Stimulated activated naive CD8-positive, alpha-beta T cell treated with anti-CD3 and anti-CD28 coated beads, Interleukin-15, Interleukin-2, amounts not matched to agents 100 ng/mL and 50 ng/mL, for 24 hours (primary cell): Measurements from ENCODE around the gene DCC.
"Not testable (repeated sequence)": the region's sequence is repeated elsewhere in the genome, so short reads cannot be mapped to it uniquely, and the experiment has no call there.

Source experiments
- H3K27ac Mint-ChIP-seq: one replicate; pipeline ENCODE4 v1.8.0; 2021; ENCODE audit warnings: mild to moderate bottlenecking, mixed read lengths
- H3K27me3 Mint-ChIP-seq: one replicate; pipeline ENCODE4 v1.8.0; 2021; ENCODE audit warnings: mixed read lengths
- H3K36me3 Mint-ChIP-seq: one replicate; pipeline ENCODE4 v1.8.0; 2021; ENCODE audit warnings: low read depth, mixed read lengths
- H3K4me1 Mint-ChIP-seq: one replicate; pipeline ENCODE4 v1.8.0; 2021; ENCODE audit warnings: low read depth, mixed read lengths
- H3K4me3 Mint-ChIP-seq: one replicate; pipeline ENCODE4 v1.8.0; 2021; ENCODE audit warnings: mild to moderate bottlenecking, mixed read lengths
- H3K9me3 Mint-ChIP-seq: one replicate; pipeline ENCODE4 v1.8.0; 2021; ENCODE audit warnings: mixed read lengths

Gene DCC

DNA sequence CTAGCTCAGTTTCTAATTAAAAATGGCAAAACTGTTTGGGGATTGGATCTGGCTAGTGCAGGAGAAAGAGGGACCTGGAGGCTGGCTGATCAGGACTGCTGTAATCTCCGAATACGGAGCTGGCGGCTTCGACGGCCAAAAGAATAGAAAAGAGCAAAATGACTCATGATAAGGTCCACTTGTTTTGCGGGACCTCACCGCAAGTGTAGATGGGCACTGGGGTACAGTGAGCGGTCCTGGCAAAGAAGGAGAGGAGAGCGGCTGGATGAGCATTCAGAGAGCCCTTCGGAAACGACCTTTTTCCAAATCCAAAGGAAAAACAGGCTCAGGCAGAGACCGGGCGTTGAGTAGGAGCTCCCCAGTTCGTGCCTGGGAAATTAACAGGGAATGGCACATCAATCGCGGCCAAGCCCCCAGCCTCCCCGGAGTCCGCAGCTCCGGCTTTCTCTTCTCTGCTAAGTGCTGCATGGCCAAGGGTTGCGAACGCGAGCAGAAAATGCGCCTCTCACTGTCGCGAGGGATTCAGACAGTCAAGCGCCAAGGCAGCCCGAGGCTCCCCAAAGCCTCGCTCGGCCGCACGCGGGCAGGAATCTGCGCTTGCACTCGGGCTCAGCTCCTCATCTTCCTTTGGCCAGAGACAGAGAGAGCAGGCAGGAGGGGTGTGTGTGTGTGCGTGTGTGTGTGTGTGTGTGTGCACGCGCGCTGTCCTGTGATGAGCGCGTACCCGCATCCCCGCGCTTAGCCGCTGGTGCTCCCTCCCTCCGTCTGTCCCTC, 1.8 kb downstream of the DCC start:
- Mint-ChIP-seq H3K4me3 (no peak overlapping the region), H3K27ac (no peak overlapping the region), H3K9me3 (no peaks in the 10 kb centered on the region), H3K27me3 (no peaks in the 10 kb centered on the region), H3K4me1 (no peaks in the 10 kb centered on the region), H3K36me3 (no peaks in the 10 kb centered on the region)

DNA sequence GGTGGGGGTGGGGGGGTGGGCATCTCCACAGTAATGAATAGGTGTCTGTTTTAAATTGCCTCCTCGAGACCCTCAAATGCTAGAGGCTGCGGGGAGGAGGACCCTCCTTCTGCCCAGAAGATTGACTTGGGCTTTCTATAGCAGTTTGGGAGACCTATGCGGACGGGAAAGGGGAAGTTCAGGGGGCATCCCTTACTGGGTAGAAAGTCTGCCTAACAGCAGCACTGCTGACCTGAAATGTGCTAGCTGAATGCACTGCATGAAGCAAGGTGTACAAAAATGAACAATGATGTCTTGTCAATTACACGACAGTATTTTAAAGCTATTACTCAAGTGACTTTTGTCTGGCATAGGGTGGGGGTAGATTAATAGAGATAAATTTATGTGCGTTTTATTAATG, 2.5 kb downstream of the DCC start:
- Mint-ChIP-seq H3K27ac (no peak overlapping the region), H3K4me3 (no peak overlapping the region), H3K4me1 (no peaks in the 10 kb centered on the region), H3K27me3 (no peaks in the 10 kb centered on the region), H3K36me3 (no peaks in the 10 kb centered on the region), H3K9me3 (no peaks in the 10 kb centered on the region)

DNA sequence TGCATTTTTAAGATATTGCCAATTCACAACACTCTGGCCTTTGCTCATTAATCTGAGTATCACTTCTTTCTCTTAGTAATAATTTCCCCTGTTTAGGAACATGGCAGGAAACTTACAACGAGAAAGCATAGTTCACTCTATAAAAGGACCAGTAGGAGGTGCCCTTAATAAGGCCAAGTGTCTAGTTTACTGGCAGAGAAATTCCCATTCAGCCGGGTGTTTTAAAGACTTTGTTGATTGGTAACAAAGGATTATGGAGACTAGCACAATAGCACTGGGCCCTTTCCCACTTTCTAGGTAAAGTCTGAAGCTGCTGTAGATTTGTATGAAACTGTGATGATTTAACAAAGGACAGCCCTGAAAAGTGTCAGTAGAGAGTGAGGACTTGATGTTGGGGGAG, 3.1 kb downstream of the DCC start:
- H3K36me3 Mint-ChIP-seq: no peaks in the 10 kb centered on the region
- H3K4me1 Mint-ChIP-seq: no peaks in the 10 kb centered on the region
- H3K27ac Mint-ChIP-seq: no peak overlapping the region
- H3K4me3 Mint-ChIP-seq: no peak overlapping the region
- no peaks in the 10 kb centered on the region for H3K9me3 Mint-ChIP-seq
- H3K27me3 Mint-ChIP-seq: no peaks in the 10 kb centered on the region

DNA sequence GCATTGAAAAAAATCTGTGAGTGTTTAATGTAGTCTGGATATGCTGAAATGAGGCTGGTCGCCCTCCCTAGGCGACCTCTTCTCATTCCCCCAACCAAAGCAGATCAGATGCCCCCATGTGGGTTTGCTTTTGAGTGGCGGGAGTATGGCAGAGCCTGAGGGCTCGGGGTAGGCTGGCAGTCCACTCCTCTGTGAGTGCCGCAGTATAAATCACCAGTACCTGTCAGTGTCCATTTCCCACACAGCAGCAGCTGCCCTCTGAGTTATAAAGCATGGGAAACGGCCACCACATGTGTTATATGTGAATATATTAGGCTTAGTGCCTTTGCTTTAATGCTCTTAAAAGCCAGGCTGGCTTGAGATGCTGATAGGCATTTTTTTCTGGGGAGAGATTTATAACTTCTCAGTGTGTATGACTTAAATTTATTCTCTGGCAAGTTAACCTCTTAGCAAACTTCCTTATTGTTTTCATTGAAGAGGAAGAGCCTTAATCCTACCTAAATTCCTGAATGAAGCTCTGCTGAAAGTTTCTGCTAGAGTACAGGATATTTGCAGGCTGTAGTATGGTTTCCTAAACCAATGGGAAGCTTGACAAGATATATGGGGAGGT, 3.8 kb downstream of the DCC start:
- Mint-ChIP-seq H3K9me3 (no peaks in the 10 kb centered on the region), H3K36me3 (no peaks in the 10 kb centered on the region), H3K4me1 (no peaks in the 10 kb centered on the region), H3K27me3 (no peaks in the 10 kb centered on the region), H3K27ac (no peak overlapping the region), H3K4me3 (no peak overlapping the region)

DNA sequence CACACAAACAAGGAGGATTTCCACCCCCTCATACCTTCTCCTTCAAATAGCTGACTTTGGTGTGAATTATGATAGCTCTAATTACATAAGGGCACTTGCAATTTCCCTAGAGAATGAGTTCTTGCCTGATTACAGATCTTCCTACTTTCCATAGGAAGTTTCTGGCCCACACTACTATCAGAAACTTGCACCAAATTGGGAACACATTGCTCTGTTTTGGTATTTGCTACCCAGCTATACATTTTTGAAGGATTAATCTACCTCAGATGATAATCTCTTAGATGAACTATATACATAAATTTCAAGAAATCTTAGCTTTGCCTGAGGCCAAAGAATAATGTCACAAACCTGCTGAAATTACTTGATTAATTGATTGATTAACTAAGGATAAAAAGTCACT, 4.9 kb downstream of the DCC start:
- Mint-ChIP-seq H3K4me1 (no peaks in the 10 kb centered on the region), H3K27ac (no peak overlapping the region), H3K9me3 (no peaks in the 10 kb centered on the region), H3K36me3 (no peaks in the 10 kb centered on the region), H3K27me3 (no peaks in the 10 kb centered on the region), H3K4me3 (no peak overlapping the region)

DNA sequence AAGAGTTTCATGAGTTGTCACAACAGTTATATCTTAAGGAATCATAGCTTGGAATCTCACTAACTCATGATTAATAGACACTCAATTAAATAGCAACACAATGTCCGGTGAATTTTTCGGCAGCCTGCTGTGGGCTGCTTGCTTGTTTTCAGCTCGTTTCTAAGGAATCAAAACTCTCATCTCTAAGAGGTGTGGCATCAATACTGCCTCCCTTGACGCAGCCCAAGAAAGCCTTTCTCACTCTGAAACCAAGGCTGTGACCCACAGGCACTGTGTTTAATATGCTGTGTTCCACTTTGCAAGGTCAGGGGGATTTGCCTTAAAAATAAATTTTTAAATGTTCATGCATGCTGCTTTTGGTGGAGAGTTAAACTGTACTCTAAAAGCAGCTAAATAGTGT, 5.4 kb downstream of the DCC start:
- Mint-ChIP-seq H3K4me1 (no peaks in the 10 kb centered on the region), H3K9me3 (no peaks in the 10 kb centered on the region), H3K4me3 (no peak overlapping the region), H3K27ac (no peak overlapping the region), H3K36me3 (no peaks in the 10 kb centered on the region), H3K27me3 (no peaks in the 10 kb centered on the region)

DNA sequence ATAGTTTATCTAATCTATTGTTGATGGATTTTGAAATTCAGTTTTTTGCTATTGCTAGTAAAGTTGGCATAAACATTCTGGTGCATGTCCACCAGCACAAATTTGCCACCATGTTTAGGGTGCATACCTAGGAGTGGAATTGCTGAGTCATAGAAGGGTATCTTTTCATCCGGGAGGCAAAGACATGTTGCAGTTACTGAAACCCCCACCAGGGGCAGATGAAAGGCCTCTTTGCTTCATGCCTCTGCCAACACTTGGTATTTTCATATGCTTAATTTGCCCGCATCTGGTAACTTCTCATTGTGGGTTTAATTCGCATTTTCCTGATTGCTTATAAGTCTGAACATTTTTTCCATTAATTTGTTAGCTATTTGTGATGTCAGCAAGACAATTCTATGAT, 8.2 kb downstream of the DCC start:
- no peaks in the 10 kb centered on the region for H3K4me1 Mint-ChIP-seq
- H3K27me3 Mint-ChIP-seq: no peaks in the 10 kb centered on the region
- no peaks in the 10 kb centered on the region for H3K9me3 Mint-ChIP-seq
- no peak overlapping the region for H3K27ac Mint-ChIP-seq
- no peak overlapping the region for H3K4me3 Mint-ChIP-seq
- no peaks in the 10 kb centered on the region for H3K36me3 Mint-ChIP-seq

DNA sequence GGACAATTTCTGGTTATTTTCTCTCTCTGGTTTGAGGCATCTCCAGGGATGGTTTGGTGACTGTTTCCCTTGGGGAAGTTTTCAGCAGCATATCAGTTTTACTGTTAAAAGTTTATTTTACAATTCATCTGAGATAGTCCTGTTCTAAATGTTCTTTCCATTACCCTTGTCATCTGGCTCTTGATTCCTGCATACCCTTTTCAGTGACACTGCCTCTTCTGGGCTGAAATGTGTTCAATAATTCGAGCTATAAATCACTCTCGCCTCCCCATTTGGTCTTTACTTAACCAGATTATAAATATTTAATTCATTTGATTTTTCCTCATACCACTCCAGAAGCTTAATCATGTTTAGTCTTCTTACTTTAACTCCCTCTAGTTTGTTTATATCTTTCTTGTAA, 9.5 kb downstream of the DCC start:
- no peaks in the 10 kb centered on the region for H3K4me1 Mint-ChIP-seq
- no peak overlapping the region for H3K27ac Mint-ChIP-seq
- H3K36me3 Mint-ChIP-seq: no peaks in the 10 kb centered on the region
- no peaks in the 10 kb centered on the region for H3K27me3 Mint-ChIP-seq
- no peaks in the 10 kb centered on the region for H3K9me3 Mint-ChIP-seq
- H3K4me3 Mint-ChIP-seq: no peak overlapping the region

DNA sequence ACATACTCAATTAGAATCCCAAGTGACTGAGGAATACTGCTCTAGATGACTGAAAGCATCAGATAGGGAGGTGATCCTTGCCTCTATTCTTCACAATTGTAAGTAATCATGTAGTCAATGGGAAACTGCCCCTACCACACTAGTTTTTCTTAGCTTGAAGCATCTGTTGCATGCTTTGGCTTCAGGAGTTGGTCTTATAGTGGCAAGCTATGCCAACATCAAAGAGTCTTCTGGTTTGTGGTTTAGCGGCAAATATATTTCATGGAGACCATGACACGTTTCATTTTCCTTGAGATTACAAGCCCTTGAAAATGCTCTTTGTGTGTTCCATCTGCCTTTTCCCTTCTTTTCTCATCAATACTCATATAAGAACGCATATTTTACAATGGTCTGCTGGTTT, 12.9 kb downstream of the DCC start:
- Mint-ChIP-seq H3K9me3 (peaks cover 1% of the 10 kb centered on the region), H3K4me3 (no peak overlapping the region), H3K36me3 (no peaks in the 10 kb centered on the region), H3K27me3 (no peaks in the 10 kb centered on the region), H3K27ac (no peak overlapping the region), H3K4me1 (no peaks in the 10 kb centered on the region)

DNA sequence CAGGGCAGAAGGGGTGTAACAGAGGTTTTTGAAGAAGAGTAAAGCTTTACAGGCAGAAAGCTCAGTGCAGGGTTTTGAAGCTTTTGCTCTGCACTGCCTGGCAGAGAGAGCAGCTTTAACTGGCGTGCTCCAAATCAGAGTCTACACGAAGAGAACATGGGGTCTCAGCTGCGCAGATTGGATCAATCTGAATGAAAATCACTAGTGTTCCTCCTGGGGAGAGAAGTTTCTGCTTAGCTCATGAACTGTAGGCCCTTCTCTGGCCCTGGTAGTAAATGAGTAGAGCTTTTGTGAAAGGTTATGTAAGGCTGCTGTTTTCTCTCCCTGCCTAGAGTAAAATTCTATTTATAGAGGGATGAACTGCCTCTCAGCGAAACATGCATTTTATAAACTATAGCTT, 13.6 kb downstream of the DCC start:
- H3K4me3 Mint-ChIP-seq: no peak overlapping the region
- peaks cover 7% of the 10 kb centered on the region for H3K9me3 Mint-ChIP-seq
- H3K27ac Mint-ChIP-seq: no peak overlapping the region
- H3K36me3 Mint-ChIP-seq: no peaks in the 10 kb centered on the region
- no peaks in the 10 kb centered on the region for H3K4me1 Mint-ChIP-seq
- no peaks in the 10 kb centered on the region for H3K27me3 Mint-ChIP-seq

DNA sequence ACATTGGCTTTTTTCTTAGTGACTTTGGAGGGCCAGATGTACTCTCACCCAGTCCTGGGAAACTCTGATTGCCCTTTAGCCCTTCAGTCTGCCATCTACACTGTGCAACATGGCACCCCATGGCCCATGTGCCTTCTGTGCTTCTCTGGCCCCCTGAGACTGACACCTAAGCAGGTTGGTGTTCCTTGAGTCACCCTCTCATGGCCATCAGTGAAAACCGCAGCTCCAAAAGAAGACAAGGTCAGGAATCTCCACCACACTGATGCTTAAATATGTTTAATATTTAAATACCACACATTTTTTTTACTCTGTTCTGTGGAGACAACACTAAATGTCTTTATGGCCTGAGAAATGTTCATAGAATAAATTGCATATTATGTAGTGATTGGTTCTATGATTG, 23.9 kb downstream of the DCC start:
- H3K27ac Mint-ChIP-seq: no peak overlapping the region
- H3K9me3 Mint-ChIP-seq: no peaks in the 10 kb centered on the region
- H3K4me1 Mint-ChIP-seq: no peaks in the 10 kb centered on the region

DNA sequence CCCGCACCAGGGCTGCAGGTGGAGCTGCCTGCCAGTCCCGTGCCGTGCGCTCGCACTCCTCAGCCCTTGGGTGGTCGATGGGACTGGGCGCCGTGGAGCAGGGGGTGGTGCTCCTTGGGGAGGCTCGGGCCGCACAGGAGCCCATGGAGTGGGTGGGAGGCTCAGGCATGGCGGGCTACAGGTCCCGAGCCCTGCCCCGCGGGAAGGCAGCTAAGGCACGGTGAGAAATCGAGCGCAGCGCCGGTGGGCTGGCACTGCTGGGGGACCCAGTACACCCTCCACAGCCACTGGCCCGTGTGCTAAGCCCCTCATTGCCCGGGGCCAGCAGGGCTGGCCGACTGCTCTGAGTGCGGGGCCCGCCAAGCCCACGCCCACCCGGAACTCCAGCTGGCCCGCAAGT, 26.9 kb downstream of the DCC start:
- not testable (repeated sequence) for H3K27me3 Mint-ChIP-seq, H3K27ac Mint-ChIP-seq, H3K36me3 Mint-ChIP-seq, H3K9me3 Mint-ChIP-seq, H3K4me1 Mint-ChIP-seq, H3K4me3 Mint-ChIP-seq

More for the DNA sequence above, 23.9 kb downstream of the DCC start:
- Mint-ChIP-seq H3K4me3 (no peak overlapping the region), H3K27me3 (no peaks in the 10 kb centered on the region), H3K36me3 (no peaks in the 10 kb centered on the region)

DNA sequence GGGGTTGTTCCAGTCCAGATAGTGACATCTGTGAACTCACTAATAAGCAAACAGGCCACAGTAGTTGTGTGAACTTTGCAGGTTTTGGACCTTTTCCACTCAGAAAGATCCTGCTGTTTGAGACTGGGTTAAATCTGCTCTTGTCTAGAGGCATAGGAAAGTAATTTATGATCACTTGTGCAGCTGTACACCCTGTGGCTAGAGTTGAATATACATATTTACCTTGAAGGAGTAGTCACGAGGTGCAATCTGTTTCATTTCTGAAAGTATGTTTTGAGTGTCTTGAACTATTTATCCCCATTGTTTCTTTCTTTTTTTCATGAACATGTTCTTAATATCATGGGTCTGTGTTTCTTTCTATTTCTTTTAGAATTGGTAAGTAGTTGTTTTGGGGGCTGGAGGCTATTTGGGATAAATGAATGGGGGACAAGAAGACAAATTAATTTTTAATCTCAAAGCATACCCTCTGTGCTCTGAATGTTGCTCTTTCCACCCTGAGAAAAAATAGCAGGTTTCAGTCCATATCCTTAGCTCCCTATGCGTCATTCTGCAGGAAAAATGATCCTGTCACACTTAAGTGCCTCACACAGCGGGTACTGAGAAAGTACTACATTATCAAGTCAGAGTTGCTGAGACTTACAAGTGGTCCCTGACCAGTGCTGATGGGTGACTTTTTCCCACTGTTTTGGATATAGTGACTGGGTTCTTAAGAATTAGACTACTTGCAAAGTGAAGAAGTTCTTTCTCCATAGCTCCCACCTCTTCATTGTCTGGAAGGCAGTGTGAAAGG, 28.2 kb downstream of the DCC start:
- no peaks in the 10 kb centered on the region for H3K27me3 Mint-ChIP-seq
- H3K9me3 Mint-ChIP-seq: no peaks in the 10 kb centered on the region
- no peaks in the 10 kb centered on the region for H3K36me3 Mint-ChIP-seq
- H3K27ac Mint-ChIP-seq: no peak overlapping the region
- H3K4me1 Mint-ChIP-seq: no peaks in the 10 kb centered on the region
- no peak overlapping the region for H3K4me3 Mint-ChIP-seq

DNA sequence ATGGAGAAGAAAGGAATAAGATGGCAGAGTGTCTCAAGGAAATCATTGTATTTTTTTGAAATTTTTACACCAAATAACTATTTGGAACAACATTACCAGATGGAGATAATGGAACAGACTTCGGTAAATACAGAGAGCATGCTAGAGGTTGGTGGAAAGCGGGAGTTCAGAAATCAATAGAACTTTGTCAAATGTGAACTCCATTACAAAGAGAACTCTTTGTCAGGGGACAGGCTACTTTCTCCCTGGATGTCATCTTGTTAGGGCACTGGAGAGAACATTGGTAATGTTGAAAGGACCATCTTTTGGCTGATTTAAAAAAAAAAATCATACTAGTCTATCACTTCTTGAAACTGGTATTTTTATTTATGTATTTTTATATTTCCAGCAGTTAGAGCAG, 30.8 kb downstream of the DCC start:
- Mint-ChIP-seq H3K9me3 (no peaks in the 10 kb centered on the region), H3K4me1 (no peaks in the 10 kb centered on the region), H3K27ac (no peak overlapping the region), H3K36me3 (no peaks in the 10 kb centered on the region), H3K27me3 (no peaks in the 10 kb centered on the region), H3K4me3 (no peak overlapping the region)

DNA sequence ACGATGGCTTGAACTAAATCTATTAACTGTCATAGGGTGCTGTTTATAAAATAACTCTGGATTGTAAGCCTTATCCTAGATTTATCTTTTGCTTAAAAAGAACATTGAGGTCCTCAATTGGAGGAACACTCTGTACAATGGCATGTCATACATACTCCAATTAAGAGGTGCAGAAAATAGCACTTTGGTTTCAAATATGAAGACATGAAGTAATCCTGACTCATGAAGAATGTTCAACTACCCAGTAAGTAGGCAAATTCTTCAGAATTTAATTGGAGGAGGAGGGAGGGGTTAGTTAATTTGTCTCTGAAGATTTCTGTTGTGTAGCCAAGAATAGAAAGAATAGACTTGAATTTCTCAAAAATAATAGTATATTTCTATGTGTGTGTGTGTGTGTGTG, 36.1 kb downstream of the DCC start:
- Mint-ChIP-seq H3K4me1 (no peaks in the 10 kb centered on the region), H3K4me3 (no peak overlapping the region), H3K27me3 (no peaks in the 10 kb centered on the region)

More for the DNA sequence above, 36.1 kb downstream of the DCC start:
- Mint-ChIP-seq H3K27ac (no peak overlapping the region), H3K9me3 (no peaks in the 10 kb centered on the region), H3K36me3 (no peaks in the 10 kb centered on the region)
